NCI-H1417 treated with DMSO at 0.1 percent for 48 hours (cell line): ENCODE results near the gene COASY.
"Not testable (repeated sequence)": the region's sequence is repeated elsewhere in the genome, so short reads cannot be mapped to it uniquely, and the experiment has no call there.

Experiments
- DNase-seq: peaks from one replicate; lab custom pipeline; 2025; lab: John Stamatoyannopoulos, UW

COASY gene

GRCh38 chr17:42531455-42532354, 30.2 kb upstream of the COASY start:
- DNase-seq, result no peak

GRCh38 chr17:42535155-42536047, 26.5 kb upstream of the COASY start:
- no peak for DNase-seq

- DNase-seq, result peak; percentile 25
Measured at GRCh38 chr17:42536048-42536371, 25.9 kb upstream of the COASY start, which contains the start of gene NAGLU. NAGLU (plus strand) TSS chr17:42536241; CDS start chr17:42536273, 32 bp downstream.

GRCh38 chr17:42536372-42537155, 25.4 kb upstream of the COASY start:
- DNase-seq, result no peak

GRCh38 chr17:42537156-42537805, 24.7 kb upstream of the COASY start:
- no peak for DNase-seq

- no peak for DNase-seq
Measured at GRCh38 chr17:42537826-42538451, 24.0 kb upstream of the COASY start.

- no peak for DNase-seq
Measured at GRCh38 chr17:42538482-42538881, 23.5 kb upstream of the COASY start.

GRCh38 chr17:42540558-42540957, 21.4 kb upstream of the COASY start:
- DNase-seq, result not testable (repeated sequence)

GRCh38 chr17:42541041-42541833, 20.7 kb upstream of the COASY start:
- DNase-seq, result no peak

- no peak for DNase-seq
Measured at GRCh38 chr17:42543190-42544079, 18.5 kb upstream of the COASY start.

- no peak for DNase-seq
Measured at GRCh38 chr17:42544874-42545283, 17.1 kb upstream of the COASY start.

GRCh38 chr17:42545755-42546505, 16.0 kb upstream of the COASY start:
- DNase-seq, result not testable (repeated sequence)

- no peak for DNase-seq
Measured at GRCh38 chr17:42547001-42547461, 14.9 kb upstream of the COASY start.

- DNase-seq, result no peak
Measured at GRCh38 chr17:42547698-42548069, 14.3 kb upstream of the COASY start.

GRCh38 chr17:42548070-42548837, 13.7 kb upstream of the COASY start:
- DNase-seq, result no peak

GRCh38 chr17:42548993-42549755, 12.8 kb upstream of the COASY start:
- DNase-seq, result no peak

GRCh38 chr17:42552736-42553135, 9.2 kb upstream of the COASY start, which contains the start of gene HSD17B1:
HSD17B1 (plus strand) TSS chr17:42552923; CDS start chr17:42552934, 11 bp downstream.
- not testable (repeated sequence) for DNase-seq
